Mammary microvascular endothelial cell (primary cell): ENCODE data around the gene ARHGAP15. TPM values are rescaled to one million over a fixed set of nuclear protein-coding genes. Genes with fewer than 3 reads are reported as not detected.

Source experiments
- total RNA-seq: library from RNA; depleted of rRNA; stranded (reverse); fragments of >200 nt; gene quantifications from 2 replicates; pipeline ENCODE4 v1.2.3, GENCODE V29; 2015

Gene ARHGAP15
- total RNA-seq: not detected in 2 replicates

DNA sequence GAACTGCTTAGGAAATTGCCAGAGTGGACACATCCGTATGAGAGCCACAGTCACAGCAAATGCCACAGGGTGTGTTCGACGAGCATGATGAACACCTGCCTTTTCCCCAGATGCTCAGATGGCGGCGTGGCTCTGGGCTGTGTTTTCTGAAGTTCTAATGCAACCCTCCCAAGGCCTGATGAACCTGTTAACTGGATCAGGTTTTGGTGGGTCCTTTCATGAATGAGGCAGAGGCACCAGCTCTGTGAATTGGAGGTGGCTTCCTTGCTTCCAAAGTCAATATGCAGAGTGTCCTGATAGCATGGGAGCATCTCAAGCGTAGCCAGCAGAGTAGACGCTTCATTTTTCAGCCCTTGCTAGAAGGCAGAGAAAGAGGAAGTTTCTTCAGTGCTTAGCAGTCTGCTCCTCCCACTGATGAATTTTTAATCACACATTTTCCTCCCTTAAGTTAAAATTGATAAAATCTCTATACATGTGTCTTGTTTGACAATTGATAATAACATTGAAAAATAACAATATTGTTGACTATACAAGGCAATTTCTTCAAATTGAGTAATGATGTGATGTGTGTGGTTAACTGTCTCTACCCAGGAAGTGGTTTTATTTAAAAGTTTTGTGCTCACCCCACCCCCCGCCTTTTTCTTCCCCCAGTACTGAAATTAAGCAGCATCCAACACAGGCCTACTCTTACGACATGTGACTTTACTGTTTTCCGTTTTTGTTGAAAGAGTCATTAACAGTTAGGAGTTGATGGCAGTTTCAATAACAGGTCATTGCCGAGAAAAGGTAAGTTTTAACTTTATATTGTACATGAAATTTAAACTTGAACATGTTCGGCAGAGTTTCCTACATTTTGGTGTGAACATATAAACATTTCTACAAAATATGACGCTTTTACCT lies at the start of gene ARHGAP15:
Gene ARHGAP15 (plus strand): TSS at position 739 of the 900 bp plus-strand sequence.

